Retinal pigment epithelial cell (primary cell): ENCODE data around the gene IST1.

Source experiments
- DNase-seq: peaks from one replicate; pipeline ENCODE4 v3.0.0-alpha.2; 2010; ENCODE audit warnings: low read depth
- H3K4me3 ChIP-seq: 2 replicates; pipeline ENCODE4 v1.5.1; 2011; ENCODE audit warnings: mild to moderate bottlenecking, low read length, control low read depth, moderate library complexity
- CTCF ChIP-seq: conservative IDR thresholded peaks from 2 replicates; pipeline ENCODE4 v1.5.1; 2011; ENCODE audit warnings: low read depth, low read length, control low read depth, inconsistent platforms

IST1 gene

GRCh38 chr16:71915350-71915749 lies 20.0 kb downstream of the IST1 start:
- no peak for DNase-seq

GRCh38 chr16:71916397-71916920 lies 21.1 kb downstream of the IST1 start:
- H3K4me3 ChIP-seq: no peak overlapping the region
- TF ChIP-seq CTCF: no peak
- no peak for DNase-seq

More at GRCh38 chr16:71915350-71915749, 20.0 kb downstream of the IST1 start:
- H3K4me3 ChIP-seq: no peak overlapping the region
- no peak for TF ChIP-seq CTCF

- TF ChIP-seq CTCF: no peak
- DNase-seq: peak; percentile 61
- H3K4me3 ChIP-seq: no peak overlapping the region
These were observed 22.6 kb downstream of the IST1 start for GRCh38 chr16:71917900-71918299.

- no peak overlapping the region for H3K4me3 ChIP-seq
- no peak for DNase-seq
- no peak for TF ChIP-seq CTCF
These were observed 23.7 kb downstream of the IST1 start for GRCh38 chr16:71919035-71919434.

- H3K4me3 ChIP-seq: no peak overlapping the region
- no peak for DNase-seq
- TF ChIP-seq CTCF: no peak
These were observed 25.3 kb downstream of the IST1 start for GRCh38 chr16:71920658-71921057.

- TF ChIP-seq CTCF: no peak
- no peak for DNase-seq
These were observed 28.8 kb downstream of the IST1 start for GRCh38 chr16:71923941-71924690.

GRCh38 chr16:71924710-71925109 lies 29.4 kb downstream of the IST1 start:
- TF ChIP-seq CTCF: no peak
- no peak overlapping the region for H3K4me3 ChIP-seq
- no peak for DNase-seq

More at GRCh38 chr16:71923941-71924690, 28.8 kb downstream of the IST1 start:
- no peak overlapping the region for H3K4me3 ChIP-seq
